Measurements from ENCODE around the gene EYS.

EYS gene

GRCh38 chr6:63705707-63706106 is 2001.3 kb downstream of the EYS start:
- no peak overlapping the region for H3K4me3 ChIP-seq (ENCODE audit: low read depth, low read length)
- peaks cover 5% of the 10 kb centered on the region for H3K4me1 ChIP-seq
- no peaks in the 10 kb centered on the region for H3K79me2 ChIP-seq
- TF ChIP-seq CTCF (IDR thresholded peaks at IDR 0.05) = no peak
- no peaks in the 10 kb centered on the region for H3K36me3 ChIP-seq (ENCODE audit: control insufficient read depth, insufficient read depth, low read length)
- H3K9ac ChIP-seq = no peak overlapping the region
- no peak overlapping the region for H2AFZ ChIP-seq
- no peaks in the 10 kb centered on the region for H3K27me3 ChIP-seq (ENCODE audit: control insufficient read depth, insufficient read depth, low read length)
- H3K9me3 ChIP-seq (ENCODE audit: control insufficient read depth, low read length) = no peaks in the 10 kb centered on the region
- no peak overlapping the region for H3K4me2 ChIP-seq (ENCODE audit: low read length)
- no peak overlapping the region for H3K27ac ChIP-seq

GRCh38 chr6:63690221-63690620 is 2016.8 kb downstream of the EYS start:
- H2AFZ ChIP-seq = no peak overlapping the region
- no peak for TF ChIP-seq CTCF (IDR thresholded peaks at IDR 0.05)
- H3K79me2 ChIP-seq = peaks cover 5% of the 10 kb centered on the region
- H3K4me1 ChIP-seq = no peaks in the 10 kb centered on the region
- no peaks in the 10 kb centered on the region for H3K36me3 ChIP-seq (ENCODE audit: control insufficient read depth, insufficient read depth, low read length)
- H3K4me2 ChIP-seq (ENCODE audit: low read length) = no peak overlapping the region
- H3K9me3 ChIP-seq (ENCODE audit: control insufficient read depth, low read length) = no peaks in the 10 kb centered on the region
- H3K9ac ChIP-seq = no peak overlapping the region
- no peaks in the 10 kb centered on the region for H3K27me3 ChIP-seq (ENCODE audit: control insufficient read depth, insufficient read depth, low read length)
- H3K4me3 ChIP-seq (ENCODE audit: low read depth, low read length) = no peak overlapping the region
- H3K27ac ChIP-seq = no peak overlapping the region

- no peak for TF ChIP-seq CTCF (IDR thresholded peaks at IDR 0.05)
- Histone ChIP-seq H3K4me2 (ENCODE audit: low read length) (no peak overlapping the region), H3K4me3 (ENCODE audit: low read depth, low read length) (no peak overlapping the region), H3K79me2 (peaks cover 2% of the 10 kb centered on the region), H3K36me3 (ENCODE audit: control insufficient read depth, insufficient read depth, low read length) (no peaks in the 10 kb centered on the region), H3K27ac (no peak overlapping the region), H2AFZ (no peak overlapping the region), H3K9me3 (ENCODE audit: control insufficient read depth, low read length) (no peaks in the 10 kb centered on the region), H3K4me1 (no peaks in the 10 kb centered on the region), H3K27me3 (ENCODE audit: control insufficient read depth, insufficient read depth, low read length) (no peaks in the 10 kb centered on the region), H3K9ac (no peak overlapping the region)
Observed at GRCh38 chr6:63689421-63689820, 2017.6 kb downstream of the EYS start.

- H3K79me2 ChIP-seq = no peaks in the 10 kb centered on the region
- H3K9me3 ChIP-seq (ENCODE audit: control insufficient read depth, low read length) = no peaks in the 10 kb centered on the region
- no peak overlapping the region for H3K4me2 ChIP-seq (ENCODE audit: low read length)
- H3K27me3 ChIP-seq (ENCODE audit: control insufficient read depth, insufficient read depth, low read length) = no peaks in the 10 kb centered on the region
- no peak overlapping the region for H3K9ac ChIP-seq
- no peak overlapping the region for H3K27ac ChIP-seq
- no peak overlapping the region for H2AFZ ChIP-seq
- no peaks in the 10 kb centered on the region for H3K36me3 ChIP-seq (ENCODE audit: control insufficient read depth, insufficient read depth, low read length)
- no peak for TF ChIP-seq CTCF (IDR thresholded peaks at IDR 0.05)
- no peak overlapping the region for H3K4me3 ChIP-seq (ENCODE audit: low read depth, low read length)
- peaks cover 3% of the 10 kb centered on the region for H3K4me1 ChIP-seq
Observed at GRCh38 chr6:63685446-63686379, 2021.3 kb downstream of the EYS start.

Measured in parathyroid adenoma (tissue), 2 donors.